Loucy (cell line): ENCODE data around the gene PTGR2.

ENCODE experiments used
- EZH2phosphoT487 ChIP-seq: fragments of 200-600 bp; IDR thresholded peaks from 2 replicates; pipeline ENCODE4 v1.6.1; 2018; ENCODE audit warnings: antibody characterized with exemption, mild to moderate bottlenecking, moderate library complexity, borderline replicate concordance
- TF ChIP-seq, protein P1 (sequence below): fragments of 200-600 bp; sonication (generic); conservative IDR thresholded peaks from 2 replicates; pipeline ENCODE4 v1.5.1; 2014; ENCODE audit warnings: mild to moderate bottlenecking, antibody characterized with exemption, low read length

DNA sequence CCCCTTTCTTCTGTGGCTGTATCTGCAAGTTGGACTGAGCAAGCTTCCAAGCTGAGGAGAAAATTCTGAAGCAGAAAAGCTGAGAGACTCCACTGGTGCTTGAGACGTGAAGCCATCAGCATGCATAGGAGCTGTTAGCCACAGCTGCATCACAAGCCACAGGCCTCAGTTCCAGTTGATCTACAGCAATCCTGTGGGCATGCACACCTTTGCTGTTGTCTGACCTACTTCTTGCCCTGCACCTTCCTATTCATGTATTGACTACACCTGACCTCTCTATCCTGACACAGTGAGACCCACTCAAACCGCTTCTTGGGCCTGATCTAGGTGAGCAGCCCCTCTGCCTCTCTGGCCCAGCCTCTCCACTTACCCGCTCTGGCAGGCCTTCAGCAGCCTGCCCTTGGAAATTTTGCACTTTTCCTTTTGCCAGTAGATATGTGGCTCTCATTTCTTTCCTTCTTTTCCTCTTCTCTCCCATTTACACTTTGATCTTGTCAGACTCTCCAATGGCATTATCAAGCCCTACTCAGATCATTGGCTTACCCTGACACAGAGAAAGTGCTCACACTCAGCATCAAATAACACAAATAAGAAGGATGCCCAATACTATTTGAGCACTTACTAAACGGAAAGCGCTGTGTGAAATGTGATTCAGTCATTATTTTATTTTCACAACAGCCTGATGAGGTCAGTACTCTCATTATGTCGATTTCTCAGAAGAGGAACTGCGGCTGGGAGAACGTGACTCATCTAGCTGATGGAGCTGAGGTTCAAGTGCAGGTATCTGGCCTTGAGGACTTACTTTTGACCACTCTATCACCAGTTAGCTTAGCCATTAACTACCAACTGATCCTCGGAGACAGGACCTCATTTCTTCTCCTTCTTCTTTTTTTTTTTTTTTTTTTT lies 21.9 kb upstream of the PTGR2 start:
- TF ChIP-seq, protein P1, sequence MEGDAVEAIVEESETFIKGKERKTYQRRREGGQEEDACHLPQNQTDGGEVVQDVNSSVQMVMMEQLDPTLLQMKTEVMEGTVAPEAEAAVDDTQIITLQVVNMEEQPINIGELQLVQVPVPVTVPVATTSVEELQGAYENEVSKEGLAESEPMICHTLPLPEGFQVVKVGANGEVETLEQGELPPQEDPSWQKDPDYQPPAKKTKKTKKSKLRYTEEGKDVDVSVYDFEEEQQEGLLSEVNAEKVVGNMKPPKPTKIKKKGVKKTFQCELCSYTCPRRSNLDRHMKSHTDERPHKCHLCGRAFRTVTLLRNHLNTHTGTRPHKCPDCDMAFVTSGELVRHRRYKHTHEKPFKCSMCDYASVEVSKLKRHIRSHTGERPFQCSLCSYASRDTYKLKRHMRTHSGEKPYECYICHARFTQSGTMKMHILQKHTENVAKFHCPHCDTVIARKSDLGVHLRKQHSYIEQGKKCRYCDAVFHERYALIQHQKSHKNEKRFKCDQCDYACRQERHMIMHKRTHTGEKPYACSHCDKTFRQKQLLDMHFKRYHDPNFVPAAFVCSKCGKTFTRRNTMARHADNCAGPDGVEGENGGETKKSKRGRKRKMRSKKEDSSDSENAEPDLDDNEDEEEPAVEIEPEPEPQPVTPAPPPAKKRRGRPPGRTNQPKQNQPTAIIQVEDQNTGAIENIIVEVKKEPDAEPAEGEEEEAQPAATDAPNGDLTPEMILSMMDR: no peak
- no peak for TF ChIP-seq EZH2phosphoT487
